Erythroblast (primary cell): Measurements from ENCODE around the gene CD53.

ENCODE experiments used
- GATA1 ChIP-seq: IDR thresholded peaks from 2 replicates; pipeline ENCODE4 v1.6.1; 2011; ENCODE audit warnings: low read depth, mild to moderate bottlenecking, control low read depth, low read length, moderate library complexity
- POLR2A ChIP-seq: IDR thresholded peaks from 2 replicates; pipeline ENCODE4 v1.6.1; 2011; ENCODE audit warnings: mild to moderate bottlenecking, low read length

- TF ChIP-seq POLR2A (no peak), GATA1 (no peak)
These were observed 41.7 kb downstream of the CD53 start for GRCh38 chr1:110914676-110915075.
